WTC11 (cell line): ENCODE results near the gene JADE1. TPM values are rescaled to one million over a fixed set of nuclear protein-coding genes. Genes with fewer than 3 reads are reported as not detected.

Experiments used
- ATAC-seq: fragments of 200-7000 bp; cut with Tn5 transposase; 2 replicates; pipeline ENCODE4 v1.10.0; 2021; ENCODE audit warnings: mild to moderate bottlenecking, moderate library complexity
- CTCF ChIA-PET: fragments of 300-600 bp; sonication (Branson Sonifier 250); formaldehyde crosslinking; loops from one replicate; lab custom pipeline; 2021; ENCODE audit warnings: antibody characterized with exemption; lab: Charles Lee
- POLR2A ChIA-PET: fragments of 350-600 bp; sonication (Branson Sonifier 250); formaldehyde crosslinking; loops from one replicate; lab custom pipeline; 2021; ENCODE audit warnings: antibody characterized with exemption; lab: Charles Lee
- DNase-seq: peaks from one replicate; pipeline ENCODE4 v3.0.0; 2021; ENCODE audit warnings: low spot score
- H3K27ac Mint-ChIP-seq: 2 replicates; pipeline ENCODE4 v1.8.0; 2021; ENCODE audit warnings: mixed read lengths
- H3K27me3 Mint-ChIP-seq: 2 replicates; pipeline ENCODE4 v1.8.0; 2021; ENCODE audit warnings: low read depth, mild to moderate bottlenecking, moderate library complexity, mixed read lengths
- H3K36me3 Mint-ChIP-seq: 2 replicates; pipeline ENCODE4 v1.8.0; 2021; ENCODE audit warnings: mixed read lengths
- H3K4me1 Mint-ChIP-seq: 2 replicates; pipeline ENCODE4 v1.8.0; 2022; ENCODE audit warnings: mixed read lengths
- H3K4me3 Mint-ChIP-seq: 2 replicates; pipeline ENCODE4 v1.8.0; 2021; ENCODE audit warnings: mild to moderate bottlenecking, moderate library complexity, mixed read lengths
- H3K9me3 Mint-ChIP-seq: 2 replicates; pipeline ENCODE4 v1.8.0; 2021; ENCODE audit warnings: mixed read lengths
- ATF1 ChIP-seq: sonication (generic); formaldehyde crosslinking; IDR thresholded peaks from 2 replicates; pipeline ENCODE4 v1.8.1; 2023; ENCODE audit warnings: mild to moderate bottlenecking, moderate library complexity, missing genetic modification reagents
- CBFB ChIP-seq: sonication (generic); formaldehyde crosslinking; IDR thresholded peaks from 2 replicates; pipeline ENCODE4 v1.8.1; 2022; ENCODE audit warnings: mild to moderate bottlenecking, low read depth, missing genetic modification reagents
- FOXK1 ChIP-seq: sonication (generic); formaldehyde crosslinking; IDR thresholded peaks from 2 replicates; pipeline ENCODE4 v1.8.0; 2022; ENCODE audit warnings: mild to moderate bottlenecking, moderate library complexity, missing genetic modification reagents
- NFYB ChIP-seq: sonication (generic); formaldehyde crosslinking; conservative IDR thresholded peaks from 2 replicates; pipeline ENCODE4 v1.8.0; 2022; ENCODE audit warnings: low read depth, missing genetic modification reagents
- OVOL2 ChIP-seq: fragments of 250-450 bp; sonication (Bioruptor Pico); IDR thresholded peaks from 2 replicates; pipeline ENCODE4 v1.9.0; 2021; ENCODE audit warnings: mild to moderate bottlenecking, borderline replicate concordance
- TP53 ChIP-seq: sonication (generic); formaldehyde crosslinking; IDR thresholded peaks from 2 replicates; pipeline ENCODE4 v1.8.1; 2023; ENCODE audit warnings: mild to moderate bottlenecking, missing genetic modification reagents
- ZBTB21 ChIP-seq: sonication (generic); formaldehyde crosslinking; IDR thresholded peaks from 2 replicates; pipeline ENCODE4 v1.8.1; 2023; ENCODE audit warnings: mild to moderate bottlenecking, missing genetic modification reagents, borderline replicate concordance
- ZNF219 ChIP-seq: sonication (generic); formaldehyde crosslinking; IDR thresholded peaks from 2 replicates; pipeline ENCODE4 v1.8.0; 2023; ENCODE audit warnings: missing genetic modification reagents, mild to moderate bottlenecking, borderline replicate concordance
- ZNF671 ChIP-seq: fragments of 250-450 bp; sonication (Bioruptor Pico); IDR thresholded peaks from 2 replicates; pipeline ENCODE4 v1.8.0; 2021; ENCODE audit warnings: mild to moderate bottlenecking
- total RNA-seq: library from RNA; stranded (reverse); gene quantifications from 3 replicates; pipeline ENCODE4 v1.2.3, GENCODE V29; 2021
- TF ChIP-seq, protein P1 (sequence below): sonication (generic); formaldehyde crosslinking; IDR thresholded peaks from 2 replicates; pipeline ENCODE4 v1.8.1; 2023; ENCODE audit warnings: mild to moderate bottlenecking, missing genetic modification reagents, borderline replicate concordance
- TF ChIP-seq, protein P2 (sequence below): sonication (generic); formaldehyde crosslinking; IDR thresholded peaks from 2 replicates; pipeline ENCODE4 v1.8.0; 2022; ENCODE audit warnings: mild to moderate bottlenecking, missing genetic modification reagents
- TF ChIP-seq, protein P3 (sequence below): fragments of 200-600 bp; IDR thresholded peaks from 2 replicates; pipeline ENCODE4 v1.8.0; 2022; ENCODE audit warnings: antibody characterized with exemption
- TF ChIP-seq, protein P4 (sequence below): sonication (generic); formaldehyde crosslinking; IDR thresholded peaks from 2 replicates; pipeline ENCODE4 v1.8.1; 2022; ENCODE audit warnings: mild to moderate bottlenecking, moderate library complexity, missing genetic modification reagents
- TF ChIP-seq, protein P5 (sequence below): sonication (generic); formaldehyde crosslinking; IDR thresholded peaks from 2 replicates; pipeline ENCODE4 v1.8.1; 2022; ENCODE audit warnings: missing genetic modification reagents, borderline replicate concordance
- TF ChIP-seq, protein P6 (sequence below): sonication (generic); formaldehyde crosslinking; IDR thresholded peaks from 2 replicates; pipeline ENCODE4 v1.8.1; 2023; ENCODE audit warnings: mild to moderate bottlenecking, missing genetic modification reagents
- TF ChIP-seq, protein P7 (sequence below): sonication (generic); formaldehyde crosslinking; conservative IDR thresholded peaks from 2 replicates; pipeline ENCODE4 v1.8.1; 2023; ENCODE audit warnings: mild to moderate bottlenecking, low read depth, missing genetic modification reagents, moderate library complexity

JADE1 gene
- total RNA-seq, 1 experiment from 2014 or later: 132 TPM

DNA sequence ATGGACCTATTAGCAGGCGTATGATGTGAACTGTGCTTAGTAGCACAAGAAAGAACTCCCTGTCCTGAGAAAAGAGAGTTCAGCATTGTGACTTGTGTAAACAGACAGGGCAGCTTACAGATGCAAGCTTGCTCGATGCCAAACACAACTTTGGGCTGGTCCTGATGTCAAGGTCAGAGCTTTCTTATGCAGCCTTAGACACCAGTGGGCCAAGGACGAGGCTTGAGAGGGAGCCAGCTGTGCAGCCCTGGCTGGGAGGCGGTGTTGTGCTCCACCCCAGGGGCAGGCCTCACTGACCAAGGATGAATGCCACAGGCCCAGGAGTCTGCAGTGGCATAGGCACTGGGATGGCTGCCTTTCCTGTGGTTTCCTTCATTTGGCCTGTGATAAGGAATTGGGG, 35.4 kb downstream of the JADE1 start:
- CTCF ChIA-PET: interaction anchor here (0.7 kb wide), 1 partner anchor 90 kb away, joined by 3 read pairs; no protein-coding TSS in a partner anchor
- Mint-ChIP-seq H3K27me3 (no peaks in the 10 kb centered on the region), H3K36me3 (peaks cover 87% of the 10 kb centered on the region)

DNA sequence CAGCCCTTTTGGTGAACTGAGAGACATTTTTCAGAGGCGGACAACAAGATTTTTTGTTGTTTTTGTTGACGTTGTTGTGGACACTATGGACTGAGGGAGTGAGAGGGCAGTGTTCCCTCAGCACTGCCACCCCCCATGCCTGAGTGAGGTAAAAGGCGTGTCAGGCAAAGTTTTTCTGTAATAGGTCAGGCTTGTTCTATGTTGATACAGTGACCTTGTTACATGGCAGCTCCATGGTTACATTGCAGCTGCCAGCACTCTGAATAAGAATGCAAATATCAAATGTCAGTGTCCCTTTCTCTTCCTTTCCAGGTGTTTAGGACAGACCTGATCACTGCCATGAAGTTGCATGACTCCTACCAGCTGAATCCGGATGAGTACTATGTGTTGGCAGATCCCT, 36.6 kb downstream of the JADE1 start:
- POLR2A ChIA-PET: no interaction called here
- Mint-ChIP-seq H3K27ac (peak overlapping the region; percentile 91), H3K9me3 (no peaks in the 10 kb centered on the region), H3K27me3 (no peaks in the 10 kb centered on the region), H3K36me3 (peaks cover 95% of the 10 kb centered on the region), H3K4me3 (no peak overlapping the region), H3K4me1 (peaks cover 36% of the 10 kb centered on the region)
- CTCF ChIA-PET: no interaction called here
- no peak for DNase-seq
- no peak for ATAC-seq
- TF ChIP-seq ATF1 (no peak), NFYB (CRISPR knock-in tag) (no peak), ZNF219 (no peak), ZNF671 (no peak), CBFB (CRISPR knock-in tag) (no peak), TP53 (CRISPR knock-in tag) (no peak), OVOL2 (no peak), ZBTB21 (no peak), FOXK1 (CRISPR knock-in tag) (no peak)
- TF ChIP-seq, protein P1, sequence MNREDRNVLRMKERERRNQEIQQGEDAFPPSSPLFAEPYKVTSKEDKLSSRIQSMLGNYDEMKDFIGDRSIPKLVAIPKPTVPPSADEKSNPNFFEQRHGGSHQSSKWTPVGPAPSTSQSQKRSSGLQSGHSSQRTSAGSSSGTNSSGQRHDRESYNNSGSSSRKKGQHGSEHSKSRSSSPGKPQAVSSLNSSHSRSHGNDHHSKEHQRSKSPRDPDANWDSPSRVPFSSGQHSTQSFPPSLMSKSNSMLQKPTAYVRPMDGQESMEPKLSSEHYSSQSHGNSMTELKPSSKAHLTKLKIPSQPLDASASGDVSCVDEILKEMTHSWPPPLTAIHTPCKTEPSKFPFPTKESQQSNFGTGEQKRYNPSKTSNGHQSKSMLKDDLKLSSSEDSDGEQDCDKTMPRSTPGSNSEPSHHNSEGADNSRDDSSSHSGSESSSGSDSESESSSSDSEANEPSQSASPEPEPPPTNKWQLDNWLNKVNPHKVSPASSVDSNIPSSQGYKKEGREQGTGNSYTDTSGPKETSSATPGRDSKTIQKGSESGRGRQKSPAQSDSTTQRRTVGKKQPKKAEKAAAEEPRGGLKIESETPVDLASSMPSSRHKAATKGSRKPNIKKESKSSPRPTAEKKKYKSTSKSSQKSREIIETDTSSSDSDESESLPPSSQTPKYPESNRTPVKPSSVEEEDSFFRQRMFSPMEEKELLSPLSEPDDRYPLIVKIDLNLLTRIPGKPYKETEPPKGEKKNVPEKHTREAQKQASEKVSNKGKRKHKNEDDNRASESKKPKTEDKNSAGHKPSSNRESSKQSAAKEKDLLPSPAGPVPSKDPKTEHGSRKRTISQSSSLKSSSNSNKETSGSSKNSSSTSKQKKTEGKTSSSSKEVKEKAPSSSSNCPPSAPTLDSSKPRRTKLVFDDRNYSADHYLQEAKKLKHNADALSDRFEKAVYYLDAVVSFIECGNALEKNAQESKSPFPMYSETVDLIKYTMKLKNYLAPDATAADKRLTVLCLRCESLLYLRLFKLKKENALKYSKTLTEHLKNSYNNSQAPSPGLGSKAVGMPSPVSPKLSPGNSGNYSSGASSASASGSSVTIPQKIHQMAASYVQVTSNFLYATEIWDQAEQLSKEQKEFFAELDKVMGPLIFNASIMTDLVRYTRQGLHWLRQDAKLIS (CRISPR knock-in tag): no peak
- TF ChIP-seq, protein P2, sequence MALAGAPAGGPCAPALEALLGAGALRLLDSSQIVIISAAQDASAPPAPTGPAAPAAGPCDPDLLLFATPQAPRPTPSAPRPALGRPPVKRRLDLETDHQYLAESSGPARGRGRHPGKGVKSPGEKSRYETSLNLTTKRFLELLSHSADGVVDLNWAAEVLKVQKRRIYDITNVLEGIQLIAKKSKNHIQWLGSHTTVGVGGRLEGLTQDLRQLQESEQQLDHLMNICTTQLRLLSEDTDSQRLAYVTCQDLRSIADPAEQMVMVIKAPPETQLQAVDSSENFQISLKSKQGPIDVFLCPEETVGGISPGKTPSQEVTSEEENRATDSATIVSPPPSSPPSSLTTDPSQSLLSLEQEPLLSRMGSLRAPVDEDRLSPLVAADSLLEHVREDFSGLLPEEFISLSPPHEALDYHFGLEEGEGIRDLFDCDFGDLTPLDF: no peak
- TF ChIP-seq, protein P3, sequence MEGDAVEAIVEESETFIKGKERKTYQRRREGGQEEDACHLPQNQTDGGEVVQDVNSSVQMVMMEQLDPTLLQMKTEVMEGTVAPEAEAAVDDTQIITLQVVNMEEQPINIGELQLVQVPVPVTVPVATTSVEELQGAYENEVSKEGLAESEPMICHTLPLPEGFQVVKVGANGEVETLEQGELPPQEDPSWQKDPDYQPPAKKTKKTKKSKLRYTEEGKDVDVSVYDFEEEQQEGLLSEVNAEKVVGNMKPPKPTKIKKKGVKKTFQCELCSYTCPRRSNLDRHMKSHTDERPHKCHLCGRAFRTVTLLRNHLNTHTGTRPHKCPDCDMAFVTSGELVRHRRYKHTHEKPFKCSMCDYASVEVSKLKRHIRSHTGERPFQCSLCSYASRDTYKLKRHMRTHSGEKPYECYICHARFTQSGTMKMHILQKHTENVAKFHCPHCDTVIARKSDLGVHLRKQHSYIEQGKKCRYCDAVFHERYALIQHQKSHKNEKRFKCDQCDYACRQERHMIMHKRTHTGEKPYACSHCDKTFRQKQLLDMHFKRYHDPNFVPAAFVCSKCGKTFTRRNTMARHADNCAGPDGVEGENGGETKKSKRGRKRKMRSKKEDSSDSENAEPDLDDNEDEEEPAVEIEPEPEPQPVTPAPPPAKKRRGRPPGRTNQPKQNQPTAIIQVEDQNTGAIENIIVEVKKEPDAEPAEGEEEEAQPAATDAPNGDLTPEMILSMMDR: no peak
- TF ChIP-seq, protein P4, sequence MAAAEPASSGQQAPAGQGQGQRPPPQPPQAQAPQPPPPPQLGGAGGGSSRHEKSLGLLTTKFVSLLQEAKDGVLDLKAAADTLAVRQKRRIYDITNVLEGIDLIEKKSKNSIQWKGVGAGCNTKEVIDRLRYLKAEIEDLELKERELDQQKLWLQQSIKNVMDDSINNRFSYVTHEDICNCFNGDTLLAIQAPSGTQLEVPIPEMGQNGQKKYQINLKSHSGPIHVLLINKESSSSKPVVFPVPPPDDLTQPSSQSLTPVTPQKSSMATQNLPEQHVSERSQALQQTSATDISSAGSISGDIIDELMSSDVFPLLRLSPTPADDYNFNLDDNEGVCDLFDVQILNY (CRISPR knock-in tag): no peak
- TF ChIP-seq, protein P5, sequence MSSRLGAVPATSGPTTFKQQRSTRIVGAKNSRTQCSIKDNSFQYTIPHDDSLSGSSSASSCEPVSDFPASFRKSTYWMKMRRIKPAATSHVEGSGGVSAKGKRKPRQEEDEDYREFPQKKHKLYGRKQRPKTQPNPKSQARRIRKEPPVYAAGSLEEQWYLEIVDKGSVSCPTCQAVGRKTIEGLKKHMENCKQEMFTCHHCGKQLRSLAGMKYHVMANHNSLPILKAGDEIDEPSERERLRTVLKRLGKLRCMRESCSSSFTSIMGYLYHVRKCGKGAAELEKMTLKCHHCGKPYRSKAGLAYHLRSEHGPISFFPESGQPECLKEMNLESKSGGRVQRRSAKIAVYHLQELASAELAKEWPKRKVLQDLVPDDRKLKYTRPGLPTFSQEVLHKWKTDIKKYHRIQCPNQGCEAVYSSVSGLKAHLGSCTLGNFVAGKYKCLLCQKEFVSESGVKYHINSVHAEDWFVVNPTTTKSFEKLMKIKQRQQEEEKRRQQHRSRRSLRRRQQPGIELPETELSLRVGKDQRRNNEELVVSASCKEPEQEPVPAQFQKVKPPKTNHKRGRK (CRISPR knock-in tag): no peak
- TF ChIP-seq, protein P6, sequence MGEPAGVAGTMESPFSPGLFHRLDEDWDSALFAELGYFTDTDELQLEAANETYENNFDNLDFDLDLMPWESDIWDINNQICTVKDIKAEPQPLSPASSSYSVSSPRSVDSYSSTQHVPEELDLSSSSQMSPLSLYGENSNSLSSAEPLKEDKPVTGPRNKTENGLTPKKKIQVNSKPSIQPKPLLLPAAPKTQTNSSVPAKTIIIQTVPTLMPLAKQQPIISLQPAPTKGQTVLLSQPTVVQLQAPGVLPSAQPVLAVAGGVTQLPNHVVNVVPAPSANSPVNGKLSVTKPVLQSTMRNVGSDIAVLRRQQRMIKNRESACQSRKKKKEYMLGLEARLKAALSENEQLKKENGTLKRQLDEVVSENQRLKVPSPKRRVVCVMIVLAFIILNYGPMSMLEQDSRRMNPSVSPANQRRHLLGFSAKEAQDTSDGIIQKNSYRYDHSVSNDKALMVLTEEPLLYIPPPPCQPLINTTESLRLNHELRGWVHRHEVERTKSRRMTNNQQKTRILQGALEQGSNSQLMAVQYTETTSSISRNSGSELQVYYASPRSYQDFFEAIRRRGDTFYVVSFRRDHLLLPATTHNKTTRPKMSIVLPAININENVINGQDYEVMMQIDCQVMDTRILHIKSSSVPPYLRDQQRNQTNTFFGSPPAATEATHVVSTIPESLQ (CRISPR knock-in tag): no peak
- TF ChIP-seq, protein P7, sequence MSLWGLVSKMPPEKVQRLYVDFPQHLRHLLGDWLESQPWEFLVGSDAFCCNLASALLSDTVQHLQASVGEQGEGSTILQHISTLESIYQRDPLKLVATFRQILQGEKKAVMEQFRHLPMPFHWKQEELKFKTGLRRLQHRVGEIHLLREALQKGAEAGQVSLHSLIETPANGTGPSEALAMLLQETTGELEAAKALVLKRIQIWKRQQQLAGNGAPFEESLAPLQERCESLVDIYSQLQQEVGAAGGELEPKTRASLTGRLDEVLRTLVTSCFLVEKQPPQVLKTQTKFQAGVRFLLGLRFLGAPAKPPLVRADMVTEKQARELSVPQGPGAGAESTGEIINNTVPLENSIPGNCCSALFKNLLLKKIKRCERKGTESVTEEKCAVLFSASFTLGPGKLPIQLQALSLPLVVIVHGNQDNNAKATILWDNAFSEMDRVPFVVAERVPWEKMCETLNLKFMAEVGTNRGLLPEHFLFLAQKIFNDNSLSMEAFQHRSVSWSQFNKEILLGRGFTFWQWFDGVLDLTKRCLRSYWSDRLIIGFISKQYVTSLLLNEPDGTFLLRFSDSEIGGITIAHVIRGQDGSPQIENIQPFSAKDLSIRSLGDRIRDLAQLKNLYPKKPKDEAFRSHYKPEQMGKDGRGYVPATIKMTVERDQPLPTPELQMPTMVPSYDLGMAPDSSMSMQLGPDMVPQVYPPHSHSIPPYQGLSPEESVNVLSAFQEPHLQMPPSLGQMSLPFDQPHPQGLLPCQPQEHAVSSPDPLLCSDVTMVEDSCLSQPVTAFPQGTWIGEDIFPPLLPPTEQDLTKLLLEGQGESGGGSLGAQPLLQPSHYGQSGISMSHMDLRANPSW (CRISPR knock-in tag): no peak

More for the DNA sequence above, 35.4 kb downstream of the JADE1 start:
- Mint-ChIP-seq H3K4me3 (no peak overlapping the region), H3K9me3 (no peaks in the 10 kb centered on the region), H3K4me1 (peaks cover 46% of the 10 kb centered on the region), H3K27ac (no peak overlapping the region; the same call in 1 of the 2 replicates)
- TF ChIP-seq, protein P6 (CRISPR knock-in tag): no peak
- DNase-seq (no peak), ATAC-seq (no peak)
- POLR2A ChIA-PET: interaction anchor here (1.7 kb wide), 1 partner anchor 24 kb away, joined by 4 read pairs; no protein-coding TSS in a partner anchor
